ENCODE data around the gene PDE6H.

PDE6H gene

DNA sequence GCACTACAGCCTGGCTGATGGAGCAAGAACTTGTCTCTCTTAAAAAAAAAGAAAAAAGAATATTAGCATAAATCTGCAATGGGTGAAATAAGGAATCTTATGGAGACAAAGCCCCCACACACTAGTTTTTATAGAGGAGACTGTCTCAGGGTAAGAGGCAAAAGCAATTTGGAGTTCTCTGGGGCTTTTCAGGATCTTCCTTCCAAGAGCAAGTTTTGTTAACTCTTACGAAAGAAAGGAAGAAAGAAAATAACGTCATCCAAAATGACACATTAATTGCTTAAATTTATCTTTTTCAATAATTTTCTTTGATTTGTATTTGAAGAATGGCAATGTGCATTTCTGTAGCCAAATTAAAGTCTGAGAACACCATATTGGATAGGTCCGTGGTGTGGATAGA lies 3.8 kb downstream of the PDE6H start:
- Histone ChIP-seq H3K4me1 (ENCODE audit: control insufficient read depth in 1 of 2, insufficient read depth in 2 of 2, low read length in 2 of 2) (no peaks in the 10 kb centered on the region), H3K36me3 (ENCODE audit: control insufficient read depth in 1 of 2, insufficient read depth in 2 of 2, low read length in 2 of 2) (no peaks in the 10 kb centered on the region), H3K27me3 (ENCODE audit: insufficient read depth, low read length) (no peaks in the 10 kb centered on the region), H4K91ac (ENCODE audit: low read depth, low read length) (no peak overlapping the region), H3K14ac (ENCODE audit: low read length) (no peak overlapping the region), H2BK5ac (ENCODE audit: low read depth, low read length, poor library complexity) (no peak overlapping the region), H3K79me1 (ENCODE audit: low read length) (no peaks in the 10 kb centered on the region), H3K18ac (ENCODE audit: low read length) (no peak overlapping the region), H3K79me2 (ENCODE audit: control insufficient read depth, insufficient read depth, low read length, poor library complexity) (no peaks in the 10 kb centered on the region), H3K4me2 (ENCODE audit: low read length) (no peak overlapping the region), H2BK12ac (ENCODE audit: low read length) (no peak overlapping the region), H2AFZ (ENCODE audit: insufficient read depth, low read length, poor library complexity) (no peak overlapping the region), H4K8ac (ENCODE audit: low read depth, low read length) (no peak overlapping the region), H3K4me3 (ENCODE audit: low read depth, low read length) (no peak overlapping the region), H3K9ac (ENCODE audit: low read length) (no peak overlapping the region), H3K4ac (ENCODE audit: low read depth, low read length) (no peak overlapping the region), H3K9me3 (ENCODE audit: insufficient read depth, low read depth, low read length) (no peaks in the 10 kb centered on the region), H3K27ac (ENCODE audit: low read depth, low read length) (no peak overlapping the region), H2BK120ac (ENCODE audit: insufficient read depth, low read length, poor library complexity) (no peak overlapping the region), H2AK5ac (ENCODE audit: low read length) (no peak overlapping the region), H3K23ac (ENCODE audit: low read length) (no peak overlapping the region), H4K12ac (ENCODE audit: low read depth, low read length) (no peak overlapping the region)
- no peak for DNase-seq
- no CpG with 5 or more reads among the region's 3 CpGs for WGBS (ENCODE audit: extremely low coverage, insufficient coverage, insufficient read length)

- Histone ChIP-seq H2AK5ac (ENCODE audit: low read length) (no peak overlapping the region), H3K4me3 (ENCODE audit: low read depth, low read length) (no peak overlapping the region), H3K27ac (ENCODE audit: low read depth, low read length) (no peak overlapping the region), H3K36me3 (ENCODE audit: control insufficient read depth in 1 of 2, insufficient read depth in 2 of 2, low read length in 2 of 2) (no peaks in the 10 kb centered on the region), H2BK5ac (ENCODE audit: low read depth, low read length, poor library complexity) (no peak overlapping the region), H4K8ac (ENCODE audit: low read depth, low read length) (no peak overlapping the region), H4K91ac (ENCODE audit: low read depth, low read length) (no peak overlapping the region), H3K9me3 (ENCODE audit: insufficient read depth, low read depth, low read length) (no peaks in the 10 kb centered on the region), H3K4ac (ENCODE audit: low read depth, low read length) (no peak overlapping the region), H3K14ac (ENCODE audit: low read length) (no peak overlapping the region), H3K4me1 (ENCODE audit: control insufficient read depth in 1 of 2, insufficient read depth in 2 of 2, low read length in 2 of 2) (no peaks in the 10 kb centered on the region), H2AFZ (ENCODE audit: insufficient read depth, low read length, poor library complexity) (no peak overlapping the region), H3K4me2 (ENCODE audit: low read length) (no peak overlapping the region), H2BK120ac (ENCODE audit: insufficient read depth, low read length, poor library complexity) (no peak overlapping the region), H3K79me1 (ENCODE audit: low read length) (no peaks in the 10 kb centered on the region), H3K79me2 (ENCODE audit: control insufficient read depth, insufficient read depth, low read length, poor library complexity) (no peaks in the 10 kb centered on the region), H3K23ac (ENCODE audit: low read length) (no peak overlapping the region), H3K18ac (ENCODE audit: low read length) (no peak overlapping the region), H3K27me3 (ENCODE audit: insufficient read depth, low read length) (no peaks in the 10 kb centered on the region), H3K9ac (ENCODE audit: low read length) (no peak overlapping the region), H2BK12ac (ENCODE audit: low read length) (no peak overlapping the region), H4K12ac (ENCODE audit: low read depth, low read length) (no peak overlapping the region)
- DNase-seq = no peak
Measured at GRCh38 chr12:14979468-14979867, 6.6 kb downstream of the PDE6H start.

DNA sequence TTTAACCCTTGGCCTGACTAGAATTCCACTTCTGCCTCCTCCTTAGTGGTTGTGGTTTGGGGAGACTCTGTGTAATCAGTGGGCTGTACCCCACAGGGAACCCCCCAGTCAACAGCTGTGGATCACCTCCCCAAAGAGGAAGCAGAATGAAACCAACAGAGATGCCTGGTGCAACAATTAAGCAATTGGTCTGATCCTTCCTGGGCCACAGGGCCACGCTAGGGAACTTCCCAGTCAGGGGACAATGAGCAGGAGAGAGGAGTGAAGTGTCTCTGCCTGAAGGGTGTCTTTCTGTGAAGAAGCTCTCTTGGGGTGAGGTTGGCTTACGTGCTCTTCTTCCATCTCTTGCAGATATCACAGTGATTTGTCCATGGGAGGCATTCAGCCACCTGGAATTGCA lies 8.2 kb downstream of the PDE6H start:
- Histone ChIP-seq H4K12ac (ENCODE audit: low read depth, low read length) (no peak overlapping the region), H3K4me1 (ENCODE audit: control insufficient read depth in 1 of 2, insufficient read depth in 2 of 2, low read length in 2 of 2) (no peaks in the 10 kb centered on the region), H2BK12ac (ENCODE audit: low read length) (no peak overlapping the region), H2AFZ (ENCODE audit: insufficient read depth, low read length, poor library complexity) (no peak overlapping the region), H3K36me3 (ENCODE audit: control insufficient read depth in 1 of 2, insufficient read depth in 2 of 2, low read length in 2 of 2) (no peaks in the 10 kb centered on the region), H2BK120ac (ENCODE audit: insufficient read depth, low read length, poor library complexity) (no peak overlapping the region), H3K23ac (ENCODE audit: low read length) (no peak overlapping the region), H3K9ac (ENCODE audit: low read length) (no peak overlapping the region), H3K79me1 (ENCODE audit: low read length) (no peaks in the 10 kb centered on the region), H3K4ac (ENCODE audit: low read depth, low read length) (no peak overlapping the region), H3K4me3 (ENCODE audit: low read depth, low read length) (no peak overlapping the region), H4K91ac (ENCODE audit: low read depth, low read length) (no peak overlapping the region), H4K8ac (ENCODE audit: low read depth, low read length) (no peak overlapping the region), H3K14ac (ENCODE audit: low read length) (no peak overlapping the region), H3K27me3 (ENCODE audit: insufficient read depth, low read length) (no peaks in the 10 kb centered on the region), H3K18ac (ENCODE audit: low read length) (no peak overlapping the region), H3K27ac (ENCODE audit: low read depth, low read length) (no peak overlapping the region), H3K4me2 (ENCODE audit: low read length) (no peak overlapping the region), H3K79me2 (ENCODE audit: control insufficient read depth, insufficient read depth, low read length, poor library complexity) (no peaks in the 10 kb centered on the region), H2AK5ac (ENCODE audit: low read length) (no peak overlapping the region), H3K9me3 (ENCODE audit: insufficient read depth, low read depth, low read length) (no peaks in the 10 kb centered on the region), H2BK5ac (ENCODE audit: low read depth, low read length, poor library complexity) (no peak overlapping the region)
- WGBS (ENCODE audit: extremely low coverage, insufficient coverage, insufficient read length) = no CpG with 5 or more reads among the region's 2 CpGs
- peak in 1 of 2 donors; percentile 37 for DNase-seq

DNA sequence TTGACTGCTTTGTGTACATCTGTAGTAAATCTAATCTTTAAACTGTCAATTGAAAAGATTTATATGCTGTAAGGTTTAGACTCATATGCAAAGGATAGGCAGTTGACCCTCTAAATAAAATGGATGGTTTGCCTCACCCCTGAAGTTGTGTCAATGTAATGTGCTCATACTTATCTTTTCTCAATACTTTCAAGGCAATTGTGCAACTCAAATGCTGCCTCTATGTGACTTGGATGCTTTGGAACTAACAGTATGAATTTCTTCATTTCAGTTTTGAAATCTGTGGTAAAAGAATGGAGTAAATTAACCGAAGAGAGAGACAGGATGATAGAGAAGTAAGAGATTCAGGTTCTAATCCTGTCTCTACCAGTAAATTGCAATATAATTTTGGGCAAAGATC lies 9.7 kb downstream of the PDE6H start:
- H3K36me3 ChIP-seq (ENCODE audit: control insufficient read depth in 1 of 2, insufficient read depth in 2 of 2, low read length in 2 of 2) = no peaks in the 10 kb centered on the region
- no peak overlapping the region for H4K91ac ChIP-seq (ENCODE audit: low read depth, low read length)
- H3K9ac ChIP-seq (ENCODE audit: low read length) = no peak overlapping the region
- no peak overlapping the region for H2AK5ac ChIP-seq (ENCODE audit: low read length)
- no peak overlapping the region for H4K12ac ChIP-seq (ENCODE audit: low read depth, low read length)
- H3K14ac ChIP-seq (ENCODE audit: low read length) = no peak overlapping the region
- peak; percentile 47 to 96 for DNase-seq
- no peaks in the 10 kb centered on the region for H3K9me3 ChIP-seq (ENCODE audit: insufficient read depth, low read depth, low read length)
- no peaks in the 10 kb centered on the region for H3K4me1 ChIP-seq (ENCODE audit: control insufficient read depth in 1 of 2, insufficient read depth in 2 of 2, low read length in 2 of 2)
- no peak overlapping the region for H3K27ac ChIP-seq (ENCODE audit: low read depth, low read length)
- no peak overlapping the region for H2BK12ac ChIP-seq (ENCODE audit: low read length)
- no peak overlapping the region for H3K18ac ChIP-seq (ENCODE audit: low read length)
- no CpG with 5 or more reads among the region's 1 CpG for WGBS (ENCODE audit: extremely low coverage, insufficient coverage, insufficient read length)
- H2AFZ ChIP-seq (ENCODE audit: insufficient read depth, low read length, poor library complexity) = no peak overlapping the region
- H3K4me2 ChIP-seq (ENCODE audit: low read length) = no peak overlapping the region
- no peak overlapping the region for H4K8ac ChIP-seq (ENCODE audit: low read depth, low read length)
- H3K4ac ChIP-seq (ENCODE audit: low read depth, low read length) = no peak overlapping the region
- no peaks in the 10 kb centered on the region for H3K79me1 ChIP-seq (ENCODE audit: low read length)
- no peaks in the 10 kb centered on the region for H3K79me2 ChIP-seq (ENCODE audit: control insufficient read depth, insufficient read depth, low read length, poor library complexity)
- no peak overlapping the region for H2BK5ac ChIP-seq (ENCODE audit: low read depth, low read length, poor library complexity)
- no peak overlapping the region for H3K4me3 ChIP-seq (ENCODE audit: low read depth, low read length)
- H3K23ac ChIP-seq (ENCODE audit: low read length) = no peak overlapping the region
- H2BK120ac ChIP-seq (ENCODE audit: insufficient read depth, low read length, poor library complexity) = no peak overlapping the region
- no peaks in the 10 kb centered on the region for H3K27me3 ChIP-seq (ENCODE audit: insufficient read depth, low read length)
